K562 (cell line): ENCODE data around the gene NDUFAF2. TPM values are rescaled to one million over a fixed set of nuclear protein-coding genes. Genes with fewer than 3 reads are reported as not detected.

Source experiments
- AFF1 ChIP-seq, 2 experiments: fragments of 450-650 bp; IDR thresholded peaks; 2 replicates each; pipeline ENCODE4 v1.6.1; 2018; ENCODE audit warnings: mild to moderate bottlenecking in 2 of 2, low read depth in 1 of 2; ENCODE audit not compliant: partially characterized antibody in 2 of 2
- ARID1B ChIP-seq: fragments of 450-650 bp; IDR thresholded peaks from 2 replicates; pipeline ENCODE4 v1.6.1; 2016; ENCODE audit warnings: antibody characterized with exemption, mild to moderate bottlenecking, inconsistent platforms
- HMG20B ChIP-seq: fragments of 250-450 bp; sonication (Bioruptor Pico); IDR thresholded peaks from 2 replicates; pipeline ENCODE4 v1.5.0; 2021; ENCODE audit warnings: mild to moderate bottlenecking
- MGA ChIP-seq: fragments of 450-650 bp; IDR thresholded peaks from 2 replicates; pipeline ENCODE4 v1.6.1; 2016; ENCODE audit warnings: mild to moderate bottlenecking, moderate library complexity
- MITF ChIP-seq: IDR thresholded peaks from 2 replicates; pipeline ENCODE4 v1.6.1; 2014; ENCODE audit warnings: antibody characterized with exemption
- SPI1 ChIP-seq: IDR thresholded peaks from 2 replicates; pipeline ENCODE4 v1.6.1; 2011; ENCODE audit warnings: low read depth, low read length, control low read depth, borderline replicate concordance
- TEAD2 ChIP-seq: fragments of 450-650 bp; IDR thresholded peaks from 2 replicates; pipeline ENCODE4 v1.6.1; 2016; ENCODE audit warnings: missing genetic modification characterization, control low read depth, missing compliant biosample characterization
- ZKSCAN8 ChIP-seq: fragments of 200-800 bp; sonication (Bioruptor generic); IDR thresholded peaks from 2 replicates; pipeline ENCODE4 v1.6.1; 2016; ENCODE audit warnings: missing genetic modification characterization, missing compliant biosample characterization
- ZNF584 ChIP-seq: fragments of 200-800 bp; sonication (Bioruptor generic); IDR thresholded peaks from 2 replicates; pipeline ENCODE4 v1.6.1; 2016; ENCODE audit warnings: low read depth, mild to moderate bottlenecking, missing genetic modification characterization, missing compliant biosample characterization
- polyA plus RNA-seq, 8 experiments: library from polyadenylated mRNA; depleted of rRNA in 4 of 8; stranded (reverse) in 5 of 8; unstranded in 3 of 8; fragments of >200 nt; fragmentation: Nextera tagmentation in 2 of 8; fragmentation: Illumina TruSeq in 1 of 8; extraction: Ambion mirVana in 2 of 8; extraction: Trizol in 1 of 8; gene quantifications; 2 replicates each; pipeline versions ENCODE4 v1.2.1 to v1.2.3, GENCODE V29; 2011 to 2014; ENCODE audit warnings: inconsistent platforms in 1 of 8, missing spikeins in 1 of 8
- total RNA-seq, 7 experiments: library from RNA; depleted of rRNA in 6 of 7; stranded (reverse); fragments of >200 nt in 6 of 7; fragmentation: Illumina TruSeq in 2 of 7; extraction: Trizol in 2 of 7; gene quantifications; 2 replicates each; pipeline versions ENCODE4 v1.2.1 to v1.2.3, GENCODE V29; 2011 to 2021; ENCODE audit warnings: low replicate concordance in 1 of 7

The NDUFAF2 gene
- total and polyA plus RNA-seq, 9 of the 15 experiments (the other 6 are each of a cell fraction or from before 2014, with no cell fraction given): 56.0 to 155 (median 95.9) TPM

GRCh38 chr5:61162010-61162831, 217.2 kb downstream of the NDUFAF2 start, which contains the start of gene SMIM15 (continued):
- TF ChIP-seq MITF: no peak
- TF ChIP-seq ZNF584: no peak
- peak; percentile 94 for TF ChIP-seq SPI1
- TF ChIP-seq TEAD2 (tag): no peak
- peak in 1 of 2 experiments; percentile 56 for TF ChIP-seq AFF1 (IDR thresholded peaks at IDR 0.05; ENCODE audit: low read depth in 1 of 2, partially characterized antibody in 2 of 2)
- no peak for TF ChIP-seq ZKSCAN8
- peak; percentile 88 for TF ChIP-seq MGA
- peak; percentile 44 for TF ChIP-seq ARID1B
- TF ChIP-seq HMG20B (CRISPR knock-in tag): no peak
